ENCODE measurements around the gene CNST.

DNA sequence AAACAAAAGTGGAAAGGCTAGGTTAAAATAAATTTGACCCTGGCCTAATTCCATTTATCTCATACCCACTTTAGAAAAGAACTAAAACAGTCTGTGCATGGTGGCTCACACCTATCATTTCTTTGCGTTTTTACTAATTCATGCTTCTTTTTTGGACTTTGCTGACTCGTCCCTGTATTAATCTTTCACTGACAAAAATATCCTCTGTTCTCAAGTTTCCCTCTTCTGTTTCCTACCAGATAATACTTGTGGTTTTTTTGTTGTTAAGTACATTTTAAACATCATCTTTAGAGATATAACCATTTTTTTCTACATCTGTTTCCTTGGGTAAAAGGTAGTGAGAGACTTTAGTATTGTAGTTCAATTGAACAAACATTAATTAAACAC, 11.5 kb downstream of the CNST start:
- TF ChIP-seq, protein P1, sequence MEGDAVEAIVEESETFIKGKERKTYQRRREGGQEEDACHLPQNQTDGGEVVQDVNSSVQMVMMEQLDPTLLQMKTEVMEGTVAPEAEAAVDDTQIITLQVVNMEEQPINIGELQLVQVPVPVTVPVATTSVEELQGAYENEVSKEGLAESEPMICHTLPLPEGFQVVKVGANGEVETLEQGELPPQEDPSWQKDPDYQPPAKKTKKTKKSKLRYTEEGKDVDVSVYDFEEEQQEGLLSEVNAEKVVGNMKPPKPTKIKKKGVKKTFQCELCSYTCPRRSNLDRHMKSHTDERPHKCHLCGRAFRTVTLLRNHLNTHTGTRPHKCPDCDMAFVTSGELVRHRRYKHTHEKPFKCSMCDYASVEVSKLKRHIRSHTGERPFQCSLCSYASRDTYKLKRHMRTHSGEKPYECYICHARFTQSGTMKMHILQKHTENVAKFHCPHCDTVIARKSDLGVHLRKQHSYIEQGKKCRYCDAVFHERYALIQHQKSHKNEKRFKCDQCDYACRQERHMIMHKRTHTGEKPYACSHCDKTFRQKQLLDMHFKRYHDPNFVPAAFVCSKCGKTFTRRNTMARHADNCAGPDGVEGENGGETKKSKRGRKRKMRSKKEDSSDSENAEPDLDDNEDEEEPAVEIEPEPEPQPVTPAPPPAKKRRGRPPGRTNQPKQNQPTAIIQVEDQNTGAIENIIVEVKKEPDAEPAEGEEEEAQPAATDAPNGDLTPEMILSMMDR (IDR thresholded peaks at IDR 0.05), result no peak
- TF ChIP-seq EZH2 (IDR thresholded peaks at IDR 0.05), result no peak

Measured in neural progenitor cell (in vitro differentiated cells).